HG02759 (cell line): ENCODE data around the gene TNS3.

ENCODE experiments used
- ATAC-seq: cut with Tn5 transposase; IDR thresholded peaks from one replicate; pipeline ENCODE4 v1.9.1; 2021; ENCODE audit warnings: mild to moderate bottlenecking, moderate library complexity; ENCODE audit not compliant: unreplicated experiment

Gene TNS3

GRCh38 chr7:47565640-47566250 is 16.2 kb downstream of the TNS3 start:
- ATAC-seq: no peak

GRCh38 chr7:47563521-47563920 is 18.4 kb downstream of the TNS3 start:
- ATAC-seq: no peak

GRCh38 chr7:47561715-47562446 is 20.0 kb downstream of the TNS3 start:
- ATAC-seq: no peak

- ATAC-seq: no peak
These were observed 22.3 kb downstream of the TNS3 start for GRCh38 chr7:47559306-47560220.

DNA sequence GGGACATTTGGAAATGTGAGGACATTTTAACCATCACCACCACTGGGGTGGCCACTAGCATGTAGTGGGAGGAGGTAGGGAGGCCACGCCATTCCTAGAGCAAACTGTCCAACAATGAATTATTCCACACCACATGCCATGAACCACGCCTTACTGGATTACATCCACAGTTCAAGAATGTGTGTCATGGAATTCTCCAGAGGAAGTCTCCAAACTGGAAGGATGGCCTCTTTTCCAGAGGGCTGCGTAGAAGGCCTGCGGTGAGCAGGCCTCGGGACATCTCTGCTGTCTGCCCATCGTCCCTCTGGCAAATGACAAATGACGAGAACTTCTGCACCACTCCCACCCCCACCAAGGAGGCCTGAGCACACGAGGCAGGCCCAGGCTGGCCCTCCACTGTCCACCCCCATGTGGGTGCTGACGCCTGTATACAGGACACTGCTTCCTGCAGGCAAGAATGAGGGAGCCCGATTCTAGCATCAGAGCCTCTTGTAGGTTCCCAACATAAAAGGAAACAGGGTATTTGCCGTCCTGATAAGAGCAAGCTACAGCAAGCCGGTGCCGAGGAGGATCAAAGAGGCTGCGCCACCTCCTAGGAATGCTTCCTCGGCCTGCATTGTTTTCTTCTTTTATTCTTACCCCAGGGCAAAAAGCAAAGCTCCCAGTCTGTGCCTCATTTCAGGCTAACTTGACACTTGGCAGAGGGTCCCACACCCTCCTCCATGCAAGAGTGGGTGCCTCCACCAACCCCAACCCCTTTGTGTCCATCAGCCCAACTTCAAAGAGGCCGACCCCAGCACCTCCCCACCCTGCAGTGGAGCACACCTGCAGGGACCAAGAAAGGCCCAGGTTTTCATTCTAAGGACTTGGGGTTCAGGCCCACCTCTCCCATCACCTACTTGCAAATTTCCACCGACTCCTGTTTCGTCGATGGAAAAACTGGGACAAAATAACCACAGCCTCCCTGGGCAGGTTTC is 23.9 kb downstream of the TNS3 start:
- ATAC-seq: no peak

GRCh38 chr7:47557317-47557693 is 24.6 kb downstream of the TNS3 start:
- no peak for ATAC-seq

DNA sequence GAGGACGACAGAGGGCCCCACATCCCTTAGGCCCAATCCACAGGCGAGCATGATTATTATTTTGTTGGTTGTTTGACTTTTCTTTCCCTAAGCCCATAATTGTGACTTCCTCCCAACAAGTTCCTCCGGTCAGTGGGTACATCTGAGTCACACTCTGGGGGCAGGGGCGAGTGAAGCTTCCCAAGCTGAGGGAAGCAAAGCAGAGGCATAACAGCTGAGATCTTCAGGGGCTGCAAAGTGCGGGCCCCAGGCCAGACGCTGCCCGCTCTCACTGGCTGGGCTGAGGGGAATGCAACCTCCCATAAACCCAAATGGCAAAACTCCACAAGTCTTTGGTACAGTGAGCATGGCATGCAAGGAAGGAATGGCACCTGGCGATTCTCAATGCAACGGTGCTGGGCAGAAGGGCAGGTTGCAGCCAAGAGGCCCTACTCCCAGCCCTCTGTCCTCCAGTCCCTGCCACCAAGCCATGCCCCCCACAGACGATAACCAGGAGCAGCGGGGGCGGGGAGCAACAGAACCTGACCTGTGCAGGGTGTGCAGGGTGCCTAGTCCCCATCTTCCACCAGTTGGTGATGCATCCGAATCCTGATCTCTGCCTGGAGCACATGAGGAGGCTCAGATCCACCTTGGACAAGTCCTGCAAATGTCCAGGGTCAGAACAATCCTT is 25.3 kb downstream of the TNS3 start:
- ATAC-seq: no peak

- ATAC-seq: no peak
These were observed 28.6 kb downstream of the TNS3 start for GRCh38 chr7:47553309-47553708.

DNA sequence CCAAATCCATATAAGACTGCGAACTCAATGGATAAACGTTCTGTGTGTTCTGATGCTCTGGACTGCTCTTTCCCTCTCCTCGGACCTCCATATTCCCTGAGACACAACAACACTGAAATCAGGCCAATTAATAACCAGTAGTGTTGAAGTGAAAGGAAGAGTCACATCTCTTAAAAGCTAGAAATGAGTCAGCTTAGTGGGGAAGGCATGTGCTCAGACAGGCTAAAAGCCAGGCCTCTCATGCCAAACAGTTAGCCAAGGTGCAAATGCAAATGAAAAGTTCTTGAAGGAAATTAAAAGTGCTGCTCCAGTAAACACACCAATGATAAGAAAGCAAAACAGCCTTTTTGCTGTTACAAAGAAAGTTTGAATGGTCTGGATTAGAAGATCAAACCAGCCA is 29.3 kb downstream of the TNS3 start:
- peak; percentile 99 for ATAC-seq

DNA sequence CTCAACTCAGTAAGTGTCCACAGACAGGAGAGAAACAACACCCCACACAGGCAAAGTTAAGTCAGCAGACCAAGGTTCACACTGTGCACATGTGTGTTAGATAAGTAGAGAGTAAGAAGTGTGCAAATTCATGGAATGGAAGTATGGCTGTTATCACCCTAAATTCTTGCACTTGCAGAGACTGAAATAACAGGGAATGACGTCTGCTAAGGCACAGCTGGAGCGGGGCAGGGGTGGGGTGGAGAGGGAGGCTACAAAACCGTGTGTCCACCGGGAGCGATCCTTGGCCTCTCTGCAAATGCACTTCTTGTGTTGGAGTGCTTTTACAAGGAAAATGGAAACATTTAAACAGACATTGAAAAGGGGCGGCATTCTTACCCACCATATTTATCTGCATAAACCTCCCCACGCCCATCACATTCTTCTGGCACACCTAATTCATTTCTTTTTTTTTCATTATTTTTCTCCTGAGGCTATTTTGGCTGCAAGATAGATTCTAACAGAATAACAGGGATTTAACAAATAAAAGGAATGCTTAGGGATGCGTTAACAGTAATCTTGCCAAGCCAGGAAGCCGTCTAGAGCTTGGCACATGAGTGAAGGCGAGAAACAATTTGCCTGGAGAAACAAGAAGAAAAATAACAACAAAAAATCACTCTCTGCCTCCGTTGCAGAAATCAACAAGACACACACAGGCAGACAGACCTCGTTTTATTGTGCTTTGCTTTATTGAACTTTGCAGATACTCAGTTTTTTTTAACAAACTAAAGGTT is 30.1 kb downstream of the TNS3 start:
- no peak for ATAC-seq

DNA sequence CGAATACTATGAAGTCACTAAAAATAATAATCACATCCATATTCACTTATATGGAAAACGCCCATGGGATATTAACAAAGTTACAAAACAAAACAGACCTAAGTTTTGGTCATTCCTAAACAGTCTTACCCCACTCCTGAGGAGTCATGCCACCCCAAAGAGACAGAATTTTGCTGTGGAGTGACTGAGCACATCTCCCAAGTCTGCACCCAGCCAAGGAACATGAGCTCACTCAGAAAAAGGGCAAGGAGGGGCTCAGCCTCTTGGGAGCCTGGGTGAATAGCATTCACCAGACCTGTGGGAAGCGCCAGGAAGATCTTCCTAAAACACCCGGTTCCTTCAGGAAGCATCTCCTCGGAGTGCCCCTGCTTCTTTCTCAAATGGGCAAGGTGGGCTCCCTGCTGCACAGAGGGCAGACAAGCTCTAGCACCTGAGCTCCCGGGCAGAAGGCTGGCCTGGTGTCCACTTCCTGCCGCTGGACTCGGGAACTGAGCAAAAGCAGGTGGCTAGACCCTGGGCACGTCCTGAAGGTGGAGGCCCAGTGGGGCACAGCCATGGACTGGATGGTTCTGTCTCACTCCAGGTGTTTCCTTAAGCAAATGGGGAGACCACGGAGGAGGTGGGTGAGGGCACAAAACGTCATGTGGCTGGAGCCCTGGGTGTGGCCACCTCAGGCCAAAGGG is 31.0 kb downstream of the TNS3 start:
- ATAC-seq: no peak

- ATAC-seq: no peak
These were observed 32.0 kb downstream of the TNS3 start for GRCh38 chr7:47549916-47550315.

- no peak for ATAC-seq
These were observed 32.5 kb downstream of the TNS3 start for GRCh38 chr7:47549397-47549796.

- no peak for ATAC-seq
These were observed 33.4 kb downstream of the TNS3 start for GRCh38 chr7:47548546-47548945.

GRCh38 chr7:47546733-47547494 is 35.0 kb downstream of the TNS3 start:
- no peak for ATAC-seq

DNA sequence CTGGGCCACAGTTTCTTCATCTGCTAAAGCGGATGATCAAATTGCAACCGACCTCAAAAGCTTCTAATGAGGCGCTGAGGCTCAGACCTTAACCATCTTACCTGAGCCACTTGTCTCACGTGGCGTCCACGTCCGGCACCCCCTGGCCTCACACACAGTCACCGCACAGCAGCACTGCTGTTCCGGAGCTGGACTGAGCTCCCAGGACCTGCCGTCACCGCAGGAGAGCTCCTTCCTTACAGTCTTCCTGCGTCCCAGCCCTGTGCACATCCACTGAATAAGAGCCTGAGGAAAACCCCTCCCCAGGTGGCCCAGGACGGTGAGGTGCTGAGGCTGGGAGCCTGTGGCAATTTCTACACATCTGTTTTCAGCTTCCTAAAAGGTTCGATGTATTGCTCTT is 35.7 kb downstream of the TNS3 start:
- no peak for ATAC-seq

GRCh38 chr7:47544416-47544815 is 37.5 kb downstream of the TNS3 start:
- ATAC-seq: no peak

GRCh38 chr7:47543714-47544113 is 38.2 kb downstream of the TNS3 start:
- no peak for ATAC-seq
